Ishikawa (cell line): ENCODE data around the gene COPZ2.

ENCODE experiments used
- CEBPB ChIP-seq: IDR thresholded peaks from 2 replicates; pipeline ENCODE4 v1.6.1; 2012
- CREB1 ChIP-seq: IDR thresholded peaks from 2 replicates; pipeline ENCODE4 v1.6.1; 2012; ENCODE audit warnings: low read depth
- EGR1 ChIP-seq: IDR thresholded peaks from 2 replicates; pipeline ENCODE4 v1.6.1; 2012
- EP300 ChIP-seq: IDR thresholded peaks from 2 replicates; pipeline ENCODE4 v1.6.1; 2012; ENCODE audit warnings: borderline replicate concordance
- FOXM1 ChIP-seq: IDR thresholded peaks from 2 replicates; pipeline ENCODE4 v1.6.1; 2012; ENCODE audit warnings: low read depth, borderline replicate concordance
- NFIC ChIP-seq: IDR thresholded peaks from 2 replicates; pipeline ENCODE4 v1.6.1; 2012
- RAD21 ChIP-seq: IDR thresholded peaks from 2 replicates; pipeline ENCODE4 v1.6.1; 2012; ENCODE audit warnings: low read depth
- TAF1 ChIP-seq: IDR thresholded peaks from 2 replicates; pipeline ENCODE4 v1.6.1; 2012; ENCODE audit warnings: low read depth, mild to moderate bottlenecking
- TCF12 ChIP-seq: IDR thresholded peaks from 2 replicates; pipeline ENCODE4 v1.6.1; 2012; ENCODE audit warnings: low read depth
- TEAD4 ChIP-seq: IDR thresholded peaks from 2 replicates; pipeline ENCODE4 v1.6.1; 2012
- YY1 ChIP-seq: IDR thresholded peaks from 2 replicates; pipeline ENCODE4 v1.6.1; 2012; ENCODE audit warnings: low read depth
- ZBTB7A ChIP-seq: IDR thresholded peaks from 2 replicates; pipeline ENCODE4 v1.6.1; 2012; ENCODE audit warnings: low read depth
- TF ChIP-seq, protein P1 (sequence below): IDR thresholded peaks from 2 replicates; pipeline ENCODE4 v1.6.1; 2012
- TF ChIP-seq, protein P2 (sequence below): IDR thresholded peaks from 2 replicates; pipeline ENCODE4 v1.6.1; 2012
- TF ChIP-seq, protein P3 (sequence below): IDR thresholded peaks from 2 replicates; pipeline ENCODE4 v1.6.1; 2012; ENCODE audit warnings: low read depth, mild to moderate bottlenecking

Gene COPZ2

DNA sequence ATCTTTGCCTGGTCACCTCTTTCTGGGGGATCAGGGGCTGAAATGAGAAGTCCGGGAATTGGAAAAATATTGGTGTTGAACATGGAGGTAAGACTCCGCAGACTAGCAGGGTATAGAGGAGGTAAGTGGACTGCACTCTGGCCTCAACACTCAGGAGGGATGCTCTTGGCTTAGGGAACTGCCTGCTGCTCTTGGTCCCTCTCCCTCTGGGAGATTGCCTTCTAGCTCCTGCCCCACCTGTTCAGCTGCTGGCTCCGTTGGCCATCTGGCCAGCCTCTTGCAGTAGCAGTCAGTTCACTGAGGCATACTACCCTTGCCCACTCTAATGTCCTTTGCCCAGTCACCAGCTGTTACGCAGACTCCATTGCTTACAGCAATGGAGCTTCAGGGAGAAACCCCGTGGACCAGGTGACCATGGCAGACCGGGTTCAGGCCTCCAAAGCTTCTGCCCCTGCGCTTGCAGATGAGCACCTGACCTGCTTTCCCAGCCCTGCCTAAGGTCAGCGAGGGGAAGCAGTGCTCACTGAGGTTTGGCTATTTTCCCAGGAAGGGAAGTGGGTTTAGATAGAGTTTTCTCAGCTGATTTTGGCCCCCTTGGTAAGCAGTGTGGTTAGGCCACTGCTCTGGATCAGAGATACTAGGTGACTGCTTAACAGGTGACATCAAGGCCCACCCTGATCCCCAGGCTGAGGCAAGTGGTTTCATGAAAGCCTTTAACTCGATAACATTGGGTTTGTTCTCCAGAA is 54.8 kb downstream of the COPZ2 start:
- TF ChIP-seq, protein P1, sequence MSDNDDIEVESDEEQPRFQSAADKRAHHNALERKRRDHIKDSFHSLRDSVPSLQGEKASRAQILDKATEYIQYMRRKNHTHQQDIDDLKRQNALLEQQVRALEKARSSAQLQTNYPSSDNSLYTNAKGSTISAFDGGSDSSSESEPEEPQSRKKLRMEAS, result no peak
- TF ChIP-seq, protein P2, sequence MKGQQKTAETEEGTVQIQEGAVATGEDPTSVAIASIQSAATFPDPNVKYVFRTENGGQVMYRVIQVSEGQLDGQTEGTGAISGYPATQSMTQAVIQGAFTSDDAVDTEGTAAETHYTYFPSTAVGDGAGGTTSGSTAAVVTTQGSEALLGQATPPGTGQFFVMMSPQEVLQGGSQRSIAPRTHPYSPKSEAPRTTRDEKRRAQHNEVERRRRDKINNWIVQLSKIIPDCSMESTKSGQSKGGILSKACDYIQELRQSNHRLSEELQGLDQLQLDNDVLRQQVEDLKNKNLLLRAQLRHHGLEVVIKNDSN, result no peak
- TF ChIP-seq ZBTB7A (no peak), FOXM1 (no peak), NFIC (no peak), EGR1 (no peak)
- TF ChIP-seq, protein P3, sequence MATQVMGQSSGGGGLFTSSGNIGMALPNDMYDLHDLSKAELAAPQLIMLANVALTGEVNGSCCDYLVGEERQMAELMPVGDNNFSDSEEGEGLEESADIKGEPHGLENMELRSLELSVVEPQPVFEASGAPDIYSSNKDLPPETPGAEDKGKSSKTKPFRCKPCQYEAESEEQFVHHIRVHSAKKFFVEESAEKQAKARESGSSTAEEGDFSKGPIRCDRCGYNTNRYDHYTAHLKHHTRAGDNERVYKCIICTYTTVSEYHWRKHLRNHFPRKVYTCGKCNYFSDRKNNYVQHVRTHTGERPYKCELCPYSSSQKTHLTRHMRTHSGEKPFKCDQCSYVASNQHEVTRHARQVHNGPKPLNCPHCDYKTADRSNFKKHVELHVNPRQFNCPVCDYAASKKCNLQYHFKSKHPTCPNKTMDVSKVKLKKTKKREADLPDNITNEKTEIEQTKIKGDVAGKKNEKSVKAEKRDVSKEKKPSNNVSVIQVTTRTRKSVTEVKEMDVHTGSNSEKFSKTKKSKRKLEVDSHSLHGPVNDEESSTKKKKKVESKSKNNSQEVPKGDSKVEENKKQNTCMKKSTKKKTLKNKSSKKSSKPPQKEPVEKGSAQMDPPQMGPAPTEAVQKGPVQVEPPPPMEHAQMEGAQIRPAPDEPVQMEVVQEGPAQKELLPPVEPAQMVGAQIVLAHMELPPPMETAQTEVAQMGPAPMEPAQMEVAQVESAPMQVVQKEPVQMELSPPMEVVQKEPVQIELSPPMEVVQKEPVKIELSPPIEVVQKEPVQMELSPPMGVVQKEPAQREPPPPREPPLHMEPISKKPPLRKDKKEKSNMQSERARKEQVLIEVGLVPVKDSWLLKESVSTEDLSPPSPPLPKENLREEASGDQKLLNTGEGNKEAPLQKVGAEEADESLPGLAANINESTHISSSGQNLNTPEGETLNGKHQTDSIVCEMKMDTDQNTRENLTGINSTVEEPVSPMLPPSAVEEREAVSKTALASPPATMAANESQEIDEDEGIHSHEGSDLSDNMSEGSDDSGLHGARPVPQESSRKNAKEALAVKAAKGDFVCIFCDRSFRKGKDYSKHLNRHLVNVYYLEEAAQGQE, result no peak

DNA sequence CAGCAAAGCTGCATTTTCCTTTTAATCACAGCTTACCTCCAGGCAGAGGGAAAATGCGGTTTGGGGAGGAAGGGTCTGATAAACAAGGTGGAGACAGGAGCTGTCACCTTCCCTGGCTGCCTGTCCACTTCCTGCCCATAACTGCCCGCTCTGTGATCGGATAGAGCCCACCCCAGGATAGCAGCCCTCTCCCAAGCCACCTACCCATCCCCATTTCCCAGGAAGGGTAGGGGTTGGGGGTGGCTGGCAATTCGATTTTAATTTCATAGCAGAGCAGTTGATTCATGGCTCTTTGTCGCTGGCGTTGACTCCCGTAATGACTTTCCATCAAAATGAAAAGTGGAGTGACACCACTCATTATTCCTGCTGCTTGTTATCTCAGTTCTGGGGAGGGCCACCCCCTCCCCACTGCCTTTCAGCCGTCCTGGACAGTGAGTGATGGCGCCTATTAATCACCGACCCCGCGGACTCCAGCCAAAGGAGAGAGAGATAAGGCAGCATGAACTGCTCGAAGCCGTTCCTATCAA is 55.4 kb downstream of the COPZ2 start:
- TF ChIP-seq ZBTB7A, result no peak
- no peak for TF ChIP-seq FOXM1
- TF ChIP-seq, protein P1, result no peak
- TF ChIP-seq EGR1, result no peak
- TF ChIP-seq TAF1, result no peak
- no peak for TF ChIP-seq TCF12
- no peak for TF ChIP-seq CEBPB
- TF ChIP-seq, protein P2, result no peak
- no peak for TF ChIP-seq EP300
- TF ChIP-seq CREB1, result no peak
- no peak for TF ChIP-seq RAD21
- TF ChIP-seq YY1, result no peak
- no peak for TF ChIP-seq NFIC

DNA sequence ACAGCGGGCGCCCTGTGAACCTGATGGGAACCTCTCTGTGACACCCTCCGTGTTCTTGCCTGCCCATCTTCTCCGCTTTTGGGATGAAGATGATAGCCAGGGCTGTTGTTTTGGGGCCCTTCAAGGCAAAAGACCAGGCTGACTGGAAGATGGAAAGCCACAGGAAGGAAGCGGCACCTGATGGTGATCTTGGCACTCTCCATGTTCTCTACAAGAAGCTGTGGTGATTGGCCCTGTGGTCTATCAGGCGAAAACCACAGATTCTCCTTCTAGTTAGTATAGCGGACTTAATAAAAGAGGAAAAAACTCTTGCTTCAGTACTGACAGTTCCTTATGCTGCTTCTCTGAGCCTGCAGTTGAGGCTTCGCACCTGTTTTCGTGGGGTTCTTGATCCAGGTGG is 56.1 kb downstream of the COPZ2 start:
- TF ChIP-seq, protein P2, result no peak
- TF ChIP-seq NFIC (no peak), TEAD4 (no peak), TCF12 (no peak), TAF1 (no peak), CREB1 (no peak), EP300 (no peak), FOXM1 (no peak), CEBPB (no peak), RAD21 (no peak), YY1 (no peak), EGR1 (no peak), ZBTB7A (no peak)
- TF ChIP-seq, protein P3, result no peak
- TF ChIP-seq, protein P1, result no peak

DNA sequence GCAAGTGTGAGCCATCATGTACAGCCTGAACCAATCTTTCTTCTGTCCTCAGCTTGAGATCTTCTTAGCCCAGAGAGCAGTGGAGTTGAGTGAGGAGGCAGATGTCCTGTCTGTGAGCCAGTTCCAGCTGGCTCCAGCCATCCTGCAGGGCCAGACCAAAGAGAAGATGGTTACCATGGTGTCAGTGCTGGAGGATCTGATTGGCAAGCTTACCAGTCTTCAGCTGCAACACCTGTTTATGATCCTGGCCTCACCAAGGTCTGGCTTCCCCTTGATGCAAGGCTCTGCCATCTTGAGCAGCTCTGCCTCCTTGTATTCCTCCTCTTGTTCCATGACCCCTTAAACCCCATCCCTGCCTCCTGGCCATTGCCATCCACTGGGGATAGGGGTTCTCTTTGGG is 57.1 kb downstream of the COPZ2 start:
- no peak for TF ChIP-seq TCF12
- no peak for TF ChIP-seq CREB1

DNA sequence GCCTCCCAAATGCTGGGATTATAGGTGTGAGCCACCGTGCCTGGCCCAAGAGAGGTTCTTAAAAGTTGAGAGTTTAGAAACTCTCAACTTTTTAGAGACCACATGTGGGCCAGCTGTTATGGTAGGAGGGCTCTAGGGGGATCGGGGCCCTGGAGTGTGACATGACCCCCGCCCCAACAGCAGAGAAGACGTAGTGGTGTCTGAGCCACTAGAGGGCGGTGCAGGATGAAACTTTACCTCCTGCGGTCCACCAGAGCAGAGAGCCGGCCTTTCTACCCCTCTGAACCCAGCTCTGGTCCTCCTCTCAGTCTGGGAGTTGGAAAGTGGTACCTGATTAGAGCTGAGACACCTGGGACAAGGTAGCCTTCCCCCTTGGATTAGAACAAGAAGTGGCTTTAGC is 59.3 kb downstream of the COPZ2 start:
- TF ChIP-seq TEAD4 (no peak), ZBTB7A (0 out of 2 replicates have a peak, but pooled peaks have one; percentile 49), RAD21 (peak; percentile 73), TCF12 (no peak)
